ENCODE data around the gene ARID1B.

GRCh38 chr6:157169226-157169625 lies 392.0 kb downstream of the ARID1B start:
- TF ChIP-seq POLR2A (IDR thresholded peaks at IDR 0.05) (no peak), CTCF (IDR thresholded peaks at IDR 0.05) (no peak)

Measured in prostate gland (tissue), 2 donors.